HEK293 (cell line): Measurements from ENCODE around the gene PCYT1A.
A peak's percentile ranks its signal among the peaks of the same experiment; 100 is the strongest.

Experiments used
- GFI1B ChIP-seq: fragments of 450-650 bp; formaldehyde crosslinking; IDR thresholded peaks from 2 replicates; pipeline ENCODE4 v1.5.1; 2016; ENCODE audit warnings: missing biosample characterization, missing genetic modification characterization
- HOXD13 ChIP-seq: sonication (generic); formaldehyde crosslinking; IDR thresholded peaks from 2 replicates; pipeline ENCODE4 v1.8.0; 2022; ENCODE audit warnings: missing genetic modification reagents, borderline replicate concordance
- KLF1 ChIP-seq: fragments of 450-650 bp; formaldehyde crosslinking; IDR thresholded peaks from 2 replicates; pipeline ENCODE4 v1.5.1; 2016; ENCODE audit warnings: missing biosample characterization, missing genetic modification characterization
- MYNN ChIP-seq: fragments of 450-650 bp; formaldehyde crosslinking; IDR thresholded peaks from 2 replicates; pipeline ENCODE4 v1.5.1; 2016; ENCODE audit warnings: missing biosample characterization, missing genetic modification characterization, borderline replicate concordance
- SALL2 ChIP-seq: fragments of 450-650 bp; formaldehyde crosslinking; IDR thresholded peaks from 2 replicates; pipeline ENCODE4 v1.5.0; 2017; ENCODE audit warnings: missing biosample characterization, mild to moderate bottlenecking, missing genetic modification characterization, borderline replicate concordance
- ZBTB7A ChIP-seq: fragments of 450-650 bp; formaldehyde crosslinking; IDR thresholded peaks from 2 replicates; pipeline ENCODE4 v1.5.1; 2016; ENCODE audit warnings: low read depth, missing biosample characterization, missing genetic modification characterization
- ZBTB8A ChIP-seq: fragments of 450-650 bp; formaldehyde crosslinking; IDR thresholded peaks from 2 replicates; pipeline ENCODE4 v1.5.1; 2016; ENCODE audit warnings: missing biosample characterization, missing genetic modification characterization
- ZNF133 ChIP-seq: fragments of 450-650 bp; formaldehyde crosslinking; IDR thresholded peaks from 2 replicates; pipeline ENCODE4 v1.5.1; 2016; ENCODE audit warnings: missing biosample characterization, missing genetic modification characterization
- ZNF140 ChIP-seq: fragments of 450-650 bp; formaldehyde crosslinking; IDR thresholded peaks from 2 replicates; pipeline ENCODE4 v1.5.1; 2016; ENCODE audit warnings: missing biosample characterization, missing genetic modification characterization
- ZNF146 ChIP-seq: fragments of 450-650 bp; formaldehyde crosslinking; IDR thresholded peaks from 2 replicates; pipeline ENCODE4 v1.5.1; 2016; ENCODE audit warnings: missing biosample characterization, missing genetic modification characterization
- ZNF184 ChIP-seq: fragments of 450-650 bp; IDR thresholded peaks from 2 replicates; pipeline ENCODE4 v1.5.1; 2018; ENCODE audit warnings: missing biosample characterization, mild to moderate bottlenecking, missing genetic modification characterization
- ZNF214 ChIP-seq: fragments of 450-650 bp; formaldehyde crosslinking; IDR thresholded peaks from 2 replicates; pipeline ENCODE4 v1.5.1; 2017; ENCODE audit warnings: missing biosample characterization, mild to moderate bottlenecking, missing genetic modification characterization, borderline replicate concordance
- ZNF266 ChIP-seq: fragments of 450-650 bp; formaldehyde crosslinking; IDR thresholded peaks from 2 replicates; pipeline ENCODE4 v1.5.1; 2016; ENCODE audit warnings: missing biosample characterization, missing genetic modification characterization, low read depth
- ZNF311 ChIP-seq: fragments of 450-650 bp; formaldehyde crosslinking; IDR thresholded peaks from 2 replicates; pipeline ENCODE4 v1.5.1; 2017; ENCODE audit warnings: missing biosample characterization, missing genetic modification characterization, borderline replicate concordance
- ZNF354C ChIP-seq: fragments of 450-650 bp; formaldehyde crosslinking; IDR thresholded peaks from 2 replicates; pipeline ENCODE4 v1.5.1; 2016; ENCODE audit warnings: missing biosample characterization, missing genetic modification characterization, low read depth, borderline replicate concordance
- ZNF37A ChIP-seq: fragments of 450-650 bp; IDR thresholded peaks from 2 replicates; pipeline ENCODE4 v1.5.1; 2018; ENCODE audit warnings: missing biosample characterization, missing genetic modification characterization
- ZNF391 ChIP-seq: fragments of 450-650 bp; formaldehyde crosslinking; IDR thresholded peaks from 2 replicates; pipeline ENCODE4 v1.5.1; 2016; ENCODE audit warnings: low read depth, missing biosample characterization, missing genetic modification characterization, borderline replicate concordance
- ZNF510 ChIP-seq: fragments of 450-650 bp; formaldehyde crosslinking; IDR thresholded peaks from 2 replicates; pipeline ENCODE4 v1.5.1; 2018; ENCODE audit warnings: mild to moderate bottlenecking, missing genetic modification characterization, missing biosample characterization; ENCODE audit not compliant: insufficient replicate concordance
- ZNF529 ChIP-seq: fragments of 450-650 bp; formaldehyde crosslinking; IDR thresholded peaks from 2 replicates; pipeline ENCODE4 v1.5.1; 2017; ENCODE audit warnings: missing genetic modification characterization, missing biosample characterization; ENCODE audit not compliant: insufficient replicate concordance
- ZNF558 ChIP-seq: fragments of 450-650 bp; formaldehyde crosslinking; IDR thresholded peaks from 2 replicates; pipeline ENCODE4 v1.5.1; 2016; ENCODE audit warnings: missing biosample characterization, missing genetic modification characterization
- ZNF561 ChIP-seq: fragments of 450-650 bp; IDR thresholded peaks from 2 replicates; pipeline ENCODE4 v1.5.1; 2018; ENCODE audit warnings: missing biosample characterization, missing genetic modification characterization, borderline replicate concordance
- ZNF600 ChIP-seq: fragments of 450-650 bp; formaldehyde crosslinking; IDR thresholded peaks from 2 replicates; pipeline ENCODE4 v1.5.1; 2016; ENCODE audit warnings: missing biosample characterization, missing genetic modification characterization
- ZNF623 ChIP-seq: fragments of 450-650 bp; formaldehyde crosslinking; IDR thresholded peaks from 2 replicates; pipeline ENCODE4 v1.5.1; 2016; ENCODE audit warnings: missing biosample characterization, missing genetic modification characterization
- ZNF776 ChIP-seq: fragments of 450-650 bp; formaldehyde crosslinking; IDR thresholded peaks from 2 replicates; pipeline ENCODE4 v1.5.0; 2017; ENCODE audit warnings: missing biosample characterization, missing genetic modification characterization, borderline replicate concordance
- ZSCAN23 ChIP-seq: fragments of 450-650 bp; formaldehyde crosslinking; IDR thresholded peaks from 2 replicates; pipeline ENCODE4 v1.5.1; 2016; ENCODE audit warnings: missing biosample characterization, missing genetic modification characterization
- ZXDB ChIP-seq: fragments of 450-650 bp; formaldehyde crosslinking; IDR thresholded peaks from 2 replicates; pipeline ENCODE4 v1.5.1; 2016; ENCODE audit warnings: missing biosample characterization, missing genetic modification characterization
- TF ChIP-seq, protein P1 (sequence below): fragments of 450-650 bp; IDR thresholded peaks from 2 replicates; pipeline ENCODE4 v1.5.1; 2018; ENCODE audit warnings: missing biosample characterization, mild to moderate bottlenecking, missing genetic modification characterization
- TF ChIP-seq, protein P2 (sequence below): fragments of 450-650 bp; formaldehyde crosslinking; IDR thresholded peaks from 2 replicates; pipeline ENCODE4 v1.5.1; 2016; ENCODE audit warnings: missing biosample characterization, missing genetic modification characterization
- TF ChIP-seq, protein P3 (sequence below): fragments of 450-650 bp; formaldehyde crosslinking; IDR thresholded peaks from 2 replicates; pipeline ENCODE4 v1.5.1; 2016; ENCODE audit warnings: missing biosample characterization, missing genetic modification characterization, low read depth
- TF ChIP-seq, protein P4 (sequence below): fragments of 450-650 bp; formaldehyde crosslinking; IDR thresholded peaks from 2 replicates; pipeline ENCODE4 v1.5.1; 2016; ENCODE audit warnings: missing biosample characterization, missing genetic modification characterization
- TF ChIP-seq, protein P5 (sequence below): fragments of 450-650 bp; formaldehyde crosslinking; IDR thresholded peaks from 2 replicates; pipeline ENCODE4 v1.5.1; 2016; ENCODE audit warnings: missing biosample characterization, missing genetic modification characterization
- TF ChIP-seq, protein P6 (sequence below): fragments of 450-650 bp; formaldehyde crosslinking; IDR thresholded peaks from 2 replicates; pipeline ENCODE4 v1.5.1; 2016; ENCODE audit warnings: missing biosample characterization, missing genetic modification characterization

PCYT1A gene

DNA sequence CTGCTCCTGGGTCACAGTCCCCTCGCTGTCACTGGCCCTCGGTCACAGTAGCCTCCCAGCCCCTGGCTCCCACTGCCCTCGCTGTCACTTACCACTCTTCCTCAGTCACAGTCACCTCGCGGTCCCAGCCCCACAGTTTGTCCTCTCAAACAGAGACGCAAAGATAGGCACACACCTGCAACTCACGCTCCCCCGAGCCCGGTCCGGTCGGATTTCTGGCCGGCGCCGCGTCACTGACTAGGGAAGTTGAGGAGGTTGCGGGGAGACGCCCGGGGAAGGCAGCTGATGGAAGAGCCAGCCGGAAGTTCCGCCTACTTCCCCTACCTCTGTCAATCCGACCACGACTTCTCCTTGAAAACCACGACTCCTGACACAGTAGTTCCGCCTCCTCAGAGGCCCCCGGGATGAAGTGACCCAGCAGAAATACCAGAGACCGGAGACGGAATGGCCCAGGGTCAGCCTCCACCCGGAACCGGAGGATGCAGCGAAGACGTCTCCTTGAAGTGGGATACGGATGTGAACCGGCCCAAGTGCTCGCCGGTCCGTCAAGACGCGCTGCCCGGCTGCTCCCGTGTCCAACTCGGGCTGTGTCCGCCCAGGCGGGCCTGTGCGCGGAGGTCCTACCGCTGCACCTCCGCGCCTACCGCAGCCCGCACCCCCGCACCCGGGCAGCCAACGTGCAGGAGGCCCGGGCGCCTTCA, at the start of gene PCYT1A (continued):
- TF ChIP-seq, protein P1, sequence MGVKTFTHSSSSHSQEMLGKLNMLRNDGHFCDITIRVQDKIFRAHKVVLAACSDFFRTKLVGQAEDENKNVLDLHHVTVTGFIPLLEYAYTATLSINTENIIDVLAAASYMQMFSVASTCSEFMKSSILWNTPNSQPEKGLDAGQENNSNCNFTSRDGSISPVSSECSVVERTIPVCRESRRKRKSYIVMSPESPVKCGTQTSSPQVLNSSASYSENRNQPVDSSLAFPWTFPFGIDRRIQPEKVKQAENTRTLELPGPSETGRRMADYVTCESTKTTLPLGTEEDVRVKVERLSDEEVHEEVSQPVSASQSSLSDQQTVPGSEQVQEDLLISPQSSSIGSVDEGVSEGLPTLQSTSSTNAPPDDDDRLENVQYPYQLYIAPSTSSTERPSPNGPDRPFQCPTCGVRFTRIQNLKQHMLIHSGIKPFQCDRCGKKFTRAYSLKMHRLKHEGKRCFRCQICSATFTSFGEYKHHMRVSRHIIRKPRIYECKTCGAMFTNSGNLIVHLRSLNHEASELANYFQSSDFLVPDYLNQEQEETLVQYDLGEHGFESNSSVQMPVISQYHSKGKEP, result no peak
- TF ChIP-seq GFI1B (tag by site-specific recombination) (no peak), ZNF146 (tag by site-specific recombination) (peak; percentile 69), ZSCAN23 (no peak), ZNF266 (tag by site-specific recombination) (no peak), ZNF558 (tag by site-specific recombination) (peak; percentile 19; the same call in 1 of the 2 replicates), ZNF776 (no peak), ZNF510 (tag by site-specific recombination) (no peak), KLF1 (tag by site-specific recombination) (0 out of 2 replicates have a peak, but pooled peaks have one; percentile 8), ZNF529 (tag by site-specific recombination) (no peak), MYNN (tag by site-specific recombination) (no peak), ZBTB8A (tag by site-specific recombination) (peak; percentile 87), SALL2 (tag by site-specific recombination) (no peak), ZNF184 (tag by site-specific recombination) (no peak), ZXDB (tag by site-specific recombination) (peak; percentile 89), ZNF133 (tag by site-specific recombination) (no peak), ZNF140 (tag by site-specific recombination) (no peak), ZNF600 (tag by site-specific recombination) (peak; percentile 96), ZNF623 (tag by site-specific recombination) (no peak), ZNF37A (no peak), ZNF214 (tag by site-specific recombination) (no peak), ZNF561 (tag by site-specific recombination) (peak; percentile 59; the same call in 1 of the 2 replicates), ZBTB7A (tag by site-specific recombination) (no peak), ZNF354C (tag by site-specific recombination) (no peak), HOXD13 (no peak), ZNF391 (no peak), ZNF311 (tag by site-specific recombination) (no peak)
- TF ChIP-seq, protein P2, sequence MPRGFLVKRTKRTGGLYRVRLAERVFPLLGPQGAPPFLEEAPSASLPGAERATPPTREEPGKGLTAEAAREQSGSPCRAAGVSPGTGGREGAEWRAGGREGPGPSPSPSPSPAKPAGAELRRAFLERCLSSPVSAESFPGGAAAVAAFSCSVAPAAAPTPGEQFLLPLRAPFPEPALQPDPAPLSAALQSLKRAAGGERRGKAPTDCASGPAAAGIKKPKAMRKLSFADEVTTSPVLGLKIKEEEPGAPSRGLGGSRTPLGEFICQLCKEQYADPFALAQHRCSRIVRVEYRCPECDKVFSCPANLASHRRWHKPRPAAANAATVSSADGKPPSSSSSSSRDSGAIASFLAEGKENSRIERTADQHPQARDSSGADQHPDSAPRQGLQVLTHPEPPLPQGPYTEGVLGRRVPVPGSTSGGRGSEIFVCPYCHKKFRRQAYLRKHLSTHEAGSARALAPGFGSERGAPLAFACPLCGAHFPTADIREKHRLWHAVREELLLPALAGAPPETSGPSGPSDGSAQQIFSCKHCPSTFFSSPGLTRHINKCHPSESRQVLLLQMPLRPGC (tag by site-specific recombination), result peak; percentile 60; the same call in 1 of the 2 replicates
- TF ChIP-seq, protein P3, sequence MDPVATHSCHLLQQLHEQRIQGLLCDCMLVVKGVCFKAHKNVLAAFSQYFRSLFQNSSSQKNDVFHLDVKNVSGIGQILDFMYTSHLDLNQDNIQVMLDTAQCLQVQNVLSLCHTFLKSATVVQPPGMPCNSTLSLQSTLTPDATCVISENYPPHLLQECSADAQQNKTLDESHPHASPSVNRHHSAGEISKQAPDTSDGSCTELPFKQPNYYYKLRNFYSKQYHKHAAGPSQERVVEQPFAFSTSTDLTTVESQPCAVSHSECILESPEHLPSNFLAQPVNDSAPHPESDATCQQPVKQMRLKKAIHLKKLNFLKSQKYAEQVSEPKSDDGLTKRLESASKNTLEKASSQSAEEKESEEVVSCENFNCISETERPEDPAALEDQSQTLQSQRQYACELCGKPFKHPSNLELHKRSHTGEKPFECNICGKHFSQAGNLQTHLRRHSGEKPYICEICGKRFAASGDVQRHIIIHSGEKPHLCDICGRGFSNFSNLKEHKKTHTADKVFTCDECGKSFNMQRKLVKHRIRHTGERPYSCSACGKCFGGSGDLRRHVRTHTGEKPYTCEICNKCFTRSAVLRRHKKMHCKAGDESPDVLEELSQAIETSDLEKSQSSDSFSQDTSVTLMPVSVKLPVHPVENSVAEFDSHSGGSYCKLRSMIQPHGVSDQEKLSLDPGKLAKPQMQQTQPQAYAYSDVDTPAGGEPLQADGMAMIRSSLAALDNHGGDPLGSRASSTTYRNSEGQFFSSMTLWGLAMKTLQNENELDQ (tag by site-specific recombination), result no peak
- TF ChIP-seq, protein P4, sequence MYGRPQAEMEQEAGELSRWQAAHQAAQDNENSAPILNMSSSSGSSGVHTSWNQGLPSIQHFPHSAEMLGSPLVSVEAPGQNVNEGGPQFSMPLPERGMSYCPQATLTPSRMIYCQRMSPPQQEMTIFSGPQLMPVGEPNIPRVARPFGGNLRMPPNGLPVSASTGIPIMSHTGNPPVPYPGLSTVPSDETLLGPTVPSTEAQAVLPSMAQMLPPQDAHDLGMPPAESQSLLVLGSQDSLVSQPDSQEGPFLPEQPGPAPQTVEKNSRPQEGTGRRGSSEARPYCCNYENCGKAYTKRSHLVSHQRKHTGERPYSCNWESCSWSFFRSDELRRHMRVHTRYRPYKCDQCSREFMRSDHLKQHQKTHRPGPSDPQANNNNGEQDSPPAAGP, result peak; percentile 62; the same call in 1 of the 2 replicates
- TF ChIP-seq, protein P5, sequence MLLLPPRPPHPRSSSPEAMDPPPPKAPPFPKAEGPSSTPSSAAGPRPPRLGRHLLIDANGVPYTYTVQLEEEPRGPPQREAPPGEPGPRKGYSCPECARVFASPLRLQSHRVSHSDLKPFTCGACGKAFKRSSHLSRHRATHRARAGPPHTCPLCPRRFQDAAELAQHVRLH (tag by site-specific recombination), result peak; percentile 93
- TF ChIP-seq, protein P6, sequence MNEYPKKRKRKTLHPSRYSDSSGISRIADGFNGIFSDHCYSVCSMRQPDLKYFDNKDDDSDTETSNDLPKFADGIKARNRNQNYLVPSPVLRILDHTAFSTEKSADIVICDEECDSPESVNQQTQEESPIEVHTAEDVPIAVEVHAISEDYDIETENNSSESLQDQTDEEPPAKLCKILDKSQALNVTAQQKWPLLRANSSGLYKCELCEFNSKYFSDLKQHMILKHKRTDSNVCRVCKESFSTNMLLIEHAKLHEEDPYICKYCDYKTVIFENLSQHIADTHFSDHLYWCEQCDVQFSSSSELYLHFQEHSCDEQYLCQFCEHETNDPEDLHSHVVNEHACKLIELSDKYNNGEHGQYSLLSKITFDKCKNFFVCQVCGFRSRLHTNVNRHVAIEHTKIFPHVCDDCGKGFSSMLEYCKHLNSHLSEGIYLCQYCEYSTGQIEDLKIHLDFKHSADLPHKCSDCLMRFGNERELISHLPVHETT, result peak; percentile 81; the same call in 1 of the 2 replicates
